ENCODE results near the gene SCN2A. TPM values are rescaled to one million over a fixed set of nuclear protein-coding genes. Genes with fewer than 3 reads are reported as not detected.

Gene SCN2A
- polyA plus RNA-seq, 1 donor (not counting 4 experiments of a cell fraction or from before 2014, with no cell fraction given) = 1.0 TPM

DNA sequence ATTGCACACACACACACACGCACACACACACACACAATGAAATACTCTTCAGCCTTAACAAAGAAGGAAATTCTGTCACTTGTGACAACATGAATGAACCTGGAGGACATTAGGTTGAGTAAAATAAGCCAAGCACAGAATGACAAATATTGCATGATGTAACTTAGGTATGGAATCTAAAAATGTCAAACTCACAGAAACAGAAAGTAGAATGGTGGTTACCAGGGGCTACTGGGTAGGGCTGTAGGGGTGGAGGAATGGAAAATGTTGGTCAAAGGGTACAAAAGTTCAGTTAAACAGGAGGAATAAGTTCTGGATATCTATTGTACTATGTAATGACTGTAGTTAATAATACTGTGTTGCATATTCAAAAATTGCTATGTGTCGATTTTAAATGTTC is 29.5 kb downstream of the SCN2A start:
- H3K9me3 ChIP-seq (ENCODE audit: control insufficient read depth, low read depth, low read length) = no peaks in the 10 kb centered on the region
- H3K79me2 ChIP-seq (ENCODE audit: control insufficient read depth, insufficient read depth, low read length) = no peaks in the 10 kb centered on the region
- no peak overlapping the region for H2AFZ ChIP-seq (ENCODE audit: control insufficient read depth, low read length)
- H3K4me3 ChIP-seq (ENCODE audit: control insufficient read depth in 2 of 3, extremely low read depth in 1 of 3, insufficient read depth in 2 of 3, low read depth in 1 of 3, low read length in 3 of 3) = no peak overlapping the region
- TF ChIP-seq EZH2 (IDR thresholded peaks at IDR 0.05; ENCODE audit: low read length) = no peak
- TF ChIP-seq, protein P1, sequence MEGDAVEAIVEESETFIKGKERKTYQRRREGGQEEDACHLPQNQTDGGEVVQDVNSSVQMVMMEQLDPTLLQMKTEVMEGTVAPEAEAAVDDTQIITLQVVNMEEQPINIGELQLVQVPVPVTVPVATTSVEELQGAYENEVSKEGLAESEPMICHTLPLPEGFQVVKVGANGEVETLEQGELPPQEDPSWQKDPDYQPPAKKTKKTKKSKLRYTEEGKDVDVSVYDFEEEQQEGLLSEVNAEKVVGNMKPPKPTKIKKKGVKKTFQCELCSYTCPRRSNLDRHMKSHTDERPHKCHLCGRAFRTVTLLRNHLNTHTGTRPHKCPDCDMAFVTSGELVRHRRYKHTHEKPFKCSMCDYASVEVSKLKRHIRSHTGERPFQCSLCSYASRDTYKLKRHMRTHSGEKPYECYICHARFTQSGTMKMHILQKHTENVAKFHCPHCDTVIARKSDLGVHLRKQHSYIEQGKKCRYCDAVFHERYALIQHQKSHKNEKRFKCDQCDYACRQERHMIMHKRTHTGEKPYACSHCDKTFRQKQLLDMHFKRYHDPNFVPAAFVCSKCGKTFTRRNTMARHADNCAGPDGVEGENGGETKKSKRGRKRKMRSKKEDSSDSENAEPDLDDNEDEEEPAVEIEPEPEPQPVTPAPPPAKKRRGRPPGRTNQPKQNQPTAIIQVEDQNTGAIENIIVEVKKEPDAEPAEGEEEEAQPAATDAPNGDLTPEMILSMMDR (optimal IDR thresholded peaks at IDR 0.05 in 1 of 3, IDR thresholded peaks at IDR 0.05 in 1 of 3, conservative IDR thresholded peaks at IDR 0.05 in 1 of 3; ENCODE audit: extremely low read depth in 1 of 3, insufficient read depth in 2 of 3, low read length in 3 of 3) = no peak
- H3K36me3 ChIP-seq (ENCODE audit: control insufficient read depth in 2 of 2, extremely low read depth in 1 of 2, insufficient read depth in 2 of 2, low read length in 2 of 2) = no peaks in the 10 kb centered on the region
- DNase-seq (ENCODE audit: low read depth, low spot score) = no peak
- dilution Hi-C loops (cut with MboI; ENCODE audit: extremely low pct_ligation_motif_present, low sequenced_read_pairs) = no loop called here
- H3K27ac ChIP-seq (ENCODE audit: control insufficient read depth, insufficient read depth, low read length) = no peak overlapping the region
- H3K9me1 ChIP-seq (ENCODE audit: control insufficient read depth, extremely low read depth, insufficient read depth, low read length) = no peaks in the 10 kb centered on the region
- H3K27me3 ChIP-seq (ENCODE audit: control insufficient read depth, extremely low read depth, insufficient read depth, low read length) = no peaks in the 10 kb centered on the region
- H4K20me1 ChIP-seq (ENCODE audit: control insufficient read depth, extremely low read depth, insufficient read depth, low read length) = no peaks in the 10 kb centered on the region
- H3K4me2 ChIP-seq (ENCODE audit: control insufficient read depth, extremely low read depth, insufficient read depth, low read depth, low read length) = no peak overlapping the region
- H3K9ac ChIP-seq (ENCODE audit: control insufficient read depth, extremely low read depth, insufficient read depth, low read length) = no peak overlapping the region
- FAIRE-seq = no peak
- no peaks in the 10 kb centered on the region for H3K4me1 ChIP-seq (ENCODE audit: control insufficient read depth, extremely low read depth, insufficient read depth, low read length)

DNA sequence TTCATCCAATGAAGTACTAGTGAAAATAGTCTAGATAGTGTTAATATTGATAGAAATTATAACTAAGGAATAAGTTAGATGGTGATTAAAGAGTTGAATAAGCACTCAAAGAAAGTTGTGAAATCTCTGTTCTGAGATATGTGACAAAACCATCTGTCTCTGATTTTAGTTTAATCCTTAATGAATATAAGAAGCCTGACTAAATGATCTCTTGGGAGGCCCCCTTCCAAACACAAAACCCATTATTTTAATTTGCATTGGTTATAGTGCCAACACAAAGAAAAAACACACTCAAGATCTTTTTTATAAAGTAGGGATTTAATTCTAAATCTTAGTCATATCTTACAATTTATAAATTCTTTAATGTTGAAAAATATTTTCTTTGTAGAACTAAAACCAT is 34.0 kb downstream of the SCN2A start:
- Histone ChIP-seq H4K20me1 (ENCODE audit: control insufficient read depth, extremely low read depth, insufficient read depth, low read length) (no peaks in the 10 kb centered on the region), H2AFZ (ENCODE audit: control insufficient read depth, low read length) (no peak overlapping the region), H3K9me3 (ENCODE audit: control insufficient read depth, low read depth, low read length) (no peaks in the 10 kb centered on the region), H3K9ac (ENCODE audit: control insufficient read depth, extremely low read depth, insufficient read depth, low read length) (no peak overlapping the region), H3K4me2 (ENCODE audit: control insufficient read depth, extremely low read depth, insufficient read depth, low read depth, low read length) (no peak overlapping the region), H3K27me3 (ENCODE audit: control insufficient read depth, extremely low read depth, insufficient read depth, low read length) (no peaks in the 10 kb centered on the region), H3K4me3 (ENCODE audit: control insufficient read depth in 2 of 3, extremely low read depth in 1 of 3, insufficient read depth in 2 of 3, low read depth in 1 of 3, low read length in 3 of 3) (no peak overlapping the region), H3K27ac (ENCODE audit: control insufficient read depth, insufficient read depth, low read length) (no peak overlapping the region), H3K79me2 (ENCODE audit: control insufficient read depth, insufficient read depth, low read length) (no peaks in the 10 kb centered on the region), H3K4me1 (ENCODE audit: control insufficient read depth, extremely low read depth, insufficient read depth, low read length) (no peaks in the 10 kb centered on the region), H3K9me1 (ENCODE audit: control insufficient read depth, extremely low read depth, insufficient read depth, low read length) (no peaks in the 10 kb centered on the region), H3K36me3 (ENCODE audit: control insufficient read depth in 2 of 2, extremely low read depth in 1 of 2, insufficient read depth in 2 of 2, low read length in 2 of 2) (no peaks in the 10 kb centered on the region)
- DNase-seq (ENCODE audit: low read depth, low spot score) (no peak), FAIRE-seq (no peak)
- dilution Hi-C loops (cut with MboI; ENCODE audit: extremely low pct_ligation_motif_present, low sequenced_read_pairs) = no loop called here
- no peak for TF ChIP-seq EZH2 (IDR thresholded peaks at IDR 0.05; ENCODE audit: low read length)
- TF ChIP-seq, protein P1 (optimal IDR thresholded peaks at IDR 0.05 in 1 of 3, IDR thresholded peaks at IDR 0.05 in 1 of 3, conservative IDR thresholded peaks at IDR 0.05 in 1 of 3; ENCODE audit: extremely low read depth in 1 of 3, insufficient read depth in 2 of 3, low read length in 3 of 3) = no peak

All from keratinocyte (primary cell).